8988T (cell line): Measurements from ENCODE around the gene LAMC3.

Experiments
- DNase-seq: peaks from one replicate; pipeline ENCODE4 v3.0.0; 2011

Gene LAMC3

DNA sequence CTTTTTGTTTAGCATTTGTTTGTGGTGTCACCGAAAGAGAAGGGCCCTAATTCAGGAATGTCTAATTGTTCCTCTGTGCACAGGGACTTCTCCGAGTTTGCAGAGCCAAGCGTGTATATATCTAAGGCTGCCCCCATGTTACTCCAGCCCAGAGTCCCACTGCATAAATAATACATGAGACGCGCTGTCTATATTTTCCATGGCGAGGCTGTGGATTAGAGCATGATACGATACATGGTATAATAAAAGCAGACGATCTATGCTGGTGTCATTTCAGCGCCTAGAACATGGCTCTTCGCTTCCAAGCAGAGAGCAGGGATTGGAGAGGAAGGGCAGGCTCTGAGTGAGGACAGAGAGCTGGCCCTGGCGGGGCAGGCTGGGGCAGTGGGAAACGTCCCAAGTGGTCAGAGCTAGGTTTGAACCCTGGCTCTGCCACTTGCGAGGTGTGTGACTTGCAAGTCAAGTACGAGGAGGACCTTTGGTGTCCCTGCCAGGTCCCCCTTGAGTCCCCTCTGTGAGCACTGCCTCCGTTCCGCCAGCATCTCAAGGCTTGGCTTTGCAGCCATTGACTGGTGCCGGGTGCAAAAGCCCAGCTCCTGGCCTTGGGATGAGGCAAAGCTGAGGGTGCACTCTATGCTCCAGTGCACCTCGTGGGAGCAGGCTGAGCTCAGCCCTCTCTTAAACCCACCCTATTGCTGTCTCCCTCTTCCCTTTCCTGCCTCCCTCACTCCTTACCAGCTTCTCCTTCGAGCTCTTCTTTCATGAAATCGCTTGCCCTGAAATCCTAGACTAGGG is 29.2 kb upstream of the LAMC3 start:
- DNase-seq: no peak

DNA sequence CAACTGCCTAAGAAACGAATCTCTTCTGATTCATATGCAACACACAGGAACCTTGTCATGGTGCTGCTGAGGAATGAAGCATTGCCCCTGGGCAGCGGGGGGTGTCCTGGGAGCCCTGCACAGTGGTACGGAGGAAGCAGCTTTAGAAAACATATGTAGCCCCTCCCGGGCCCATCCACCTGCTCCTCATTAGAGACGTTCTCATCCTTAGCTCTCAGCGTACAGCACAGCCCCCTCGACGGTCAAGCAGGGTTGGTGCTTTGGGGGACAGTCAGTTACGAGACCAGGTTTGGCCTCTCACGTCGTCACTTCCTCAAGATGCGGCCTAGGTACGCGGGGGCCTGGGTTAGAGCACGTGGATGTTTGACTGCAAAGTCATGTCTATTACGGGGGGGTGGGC is 28.4 kb upstream of the LAMC3 start:
- no peak for DNase-seq

DNA sequence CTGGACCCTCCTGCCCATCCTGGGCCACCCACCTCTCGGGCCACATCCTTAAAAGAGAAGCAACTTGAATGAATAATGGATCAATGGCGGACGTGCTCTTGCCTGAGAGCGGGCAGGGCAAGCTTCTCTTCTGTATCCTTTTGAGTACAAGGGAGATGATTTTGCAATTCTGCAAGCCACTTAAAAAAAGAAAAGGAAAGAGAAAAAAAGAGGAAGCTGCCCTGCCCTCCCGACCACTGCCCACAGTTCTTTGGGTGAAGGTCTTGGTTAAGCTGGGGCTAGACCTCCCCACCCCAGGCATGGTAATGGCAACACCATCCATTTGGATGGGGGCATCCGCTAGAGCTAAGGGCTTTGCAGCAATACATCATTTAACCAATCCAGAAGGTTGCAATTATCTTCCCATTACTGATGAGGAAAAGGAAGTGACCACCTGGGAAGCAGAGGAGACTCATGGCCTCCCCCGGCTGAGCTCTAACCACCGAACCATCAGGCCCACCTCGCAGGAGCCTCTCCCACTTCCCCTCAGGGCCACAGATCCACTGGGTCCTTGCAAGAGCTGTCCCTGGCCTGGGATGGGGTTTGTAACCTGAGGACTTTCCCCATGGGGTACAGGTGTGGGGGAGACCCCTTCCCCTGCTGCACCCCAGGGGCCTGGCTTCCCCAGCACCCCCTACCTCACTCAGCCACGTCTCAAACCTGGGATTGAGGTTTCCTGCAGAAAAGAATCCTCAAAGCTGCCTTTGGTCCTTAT is 27.8 kb upstream of the LAMC3 start:
- DNase-seq: no peak

DNA sequence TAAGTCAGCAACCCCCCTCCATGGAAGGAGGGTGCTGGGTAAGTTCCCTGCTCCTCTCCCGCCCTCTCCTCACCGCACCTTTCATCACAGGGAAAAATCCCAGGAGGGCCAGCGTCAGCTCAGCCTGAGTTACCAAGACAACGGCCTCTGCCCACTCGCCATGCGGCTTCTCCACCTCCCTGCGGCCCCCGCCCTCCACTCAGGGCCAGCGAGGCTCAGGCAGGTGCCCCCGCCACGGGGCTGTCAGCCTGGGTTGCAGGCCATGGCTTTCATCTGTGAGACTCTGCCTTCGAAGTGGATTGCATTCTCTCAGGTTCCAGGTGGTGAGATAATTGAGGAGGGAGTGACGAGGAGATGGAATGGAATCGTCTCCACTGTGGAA is 27.2 kb upstream of the LAMC3 start:
- no peak for DNase-seq

DNA sequence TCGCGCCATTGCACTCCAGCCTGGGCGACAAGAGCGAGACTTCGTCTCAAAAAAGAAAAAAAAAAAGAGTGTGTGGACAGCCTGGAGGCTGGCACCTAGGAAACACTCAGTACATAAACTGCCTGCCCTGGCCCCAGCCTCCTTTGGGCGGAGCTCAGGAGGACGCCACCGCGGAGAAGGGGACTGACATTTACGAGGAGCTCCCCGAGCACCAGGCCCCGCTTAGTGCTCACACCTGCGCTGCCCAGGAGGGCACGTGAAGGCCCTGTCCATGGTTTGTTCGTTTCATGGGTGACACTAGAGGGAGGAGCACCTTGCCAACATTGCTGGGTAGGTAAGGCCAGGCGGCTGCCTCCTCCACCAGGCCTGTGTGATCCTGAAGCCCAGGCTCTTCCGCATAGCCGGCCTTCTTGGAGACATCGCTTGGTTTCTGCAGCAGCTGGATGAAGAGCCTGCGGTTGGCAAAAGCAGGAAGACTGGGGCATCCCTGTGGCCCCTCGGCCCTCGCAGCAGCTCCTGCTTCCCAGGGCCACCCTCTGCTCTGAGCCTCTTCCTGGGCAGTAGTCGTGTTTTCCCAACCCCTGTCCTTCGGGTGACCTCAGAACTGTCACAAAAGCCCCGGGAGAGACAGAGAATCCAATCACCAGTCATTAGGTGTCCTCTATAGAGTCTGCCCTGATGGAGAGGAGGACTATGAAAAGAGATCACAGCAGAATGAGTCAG is 26.2 kb upstream of the LAMC3 start:
- no peak for DNase-seq

DNA sequence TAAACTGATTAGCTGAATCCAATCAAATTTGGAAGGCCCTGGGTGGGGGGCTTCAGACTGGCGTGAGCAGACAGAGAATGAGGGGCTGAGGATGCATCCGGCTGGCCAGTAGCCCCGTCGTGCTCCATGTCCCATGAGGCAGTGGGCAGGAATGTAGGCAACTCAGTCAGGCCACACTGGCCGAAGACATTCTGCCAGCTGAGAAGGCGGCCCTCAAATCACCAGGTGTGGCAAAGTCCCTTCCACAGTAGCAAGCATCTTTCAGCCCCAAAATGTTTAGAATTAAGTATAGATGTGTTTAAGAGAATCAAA is 25.7 kb upstream of the LAMC3 start:
- DNase-seq: no peak

DNA sequence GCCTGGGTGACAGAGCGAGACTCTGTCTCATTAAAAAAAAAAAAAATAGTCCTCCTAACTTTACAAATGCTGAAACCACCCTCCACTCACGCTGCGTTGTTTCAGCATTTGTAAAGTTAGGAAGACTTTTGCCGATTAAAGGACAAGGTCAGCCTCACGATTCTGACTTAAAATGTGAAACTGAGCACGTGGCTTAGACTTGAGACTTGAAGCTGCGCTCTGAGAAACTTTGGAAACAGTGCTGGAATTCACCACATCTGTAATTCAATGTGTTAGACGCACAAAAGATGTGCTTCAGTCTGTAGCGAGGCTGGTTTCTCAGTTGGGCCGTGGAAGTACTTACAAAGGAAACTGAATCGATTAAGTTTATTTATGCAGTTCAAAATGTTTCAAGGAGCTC is 25.0 kb upstream of the LAMC3 start:
- no peak for DNase-seq

DNA sequence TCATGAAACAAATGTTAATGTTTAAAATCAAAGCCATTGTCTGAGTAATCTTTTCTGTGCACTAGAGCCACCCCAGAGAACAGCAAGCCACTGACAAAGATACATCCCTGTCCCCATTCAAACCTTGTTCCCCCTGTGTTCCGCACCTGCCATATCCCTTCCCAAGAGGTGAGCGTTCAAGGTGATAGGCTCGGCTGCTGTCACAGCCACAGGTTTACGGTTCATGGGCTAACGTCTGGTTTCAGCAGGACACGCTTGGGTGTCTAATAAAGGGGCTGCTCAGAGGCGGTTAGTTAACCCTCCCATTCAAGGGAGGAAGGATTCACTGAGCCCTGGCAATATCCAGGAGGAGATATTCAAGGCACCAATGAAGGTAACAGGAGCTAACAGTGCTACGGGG is 24.5 kb upstream of the LAMC3 start:
- DNase-seq: no peak

DNA sequence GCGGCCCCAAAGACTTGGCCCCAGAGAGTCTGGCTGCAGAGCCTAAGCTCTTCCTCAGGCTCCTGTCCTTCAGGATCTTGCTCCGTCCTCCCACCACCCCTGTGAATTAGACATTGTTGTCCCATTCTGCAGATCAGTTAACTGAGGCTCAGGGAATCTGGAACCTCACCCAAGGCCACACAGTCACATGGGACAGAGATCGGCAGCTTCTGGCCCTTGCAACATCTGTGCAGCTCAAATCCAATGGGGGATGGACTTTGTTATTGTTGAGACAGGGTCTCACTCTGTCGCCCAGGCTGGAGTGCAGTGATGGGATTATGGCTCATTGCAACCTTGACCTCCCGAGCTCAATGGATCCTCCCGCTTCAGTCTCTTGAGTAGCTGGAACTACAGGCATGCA is 23.9 kb upstream of the LAMC3 start:
- no peak for DNase-seq

DNA sequence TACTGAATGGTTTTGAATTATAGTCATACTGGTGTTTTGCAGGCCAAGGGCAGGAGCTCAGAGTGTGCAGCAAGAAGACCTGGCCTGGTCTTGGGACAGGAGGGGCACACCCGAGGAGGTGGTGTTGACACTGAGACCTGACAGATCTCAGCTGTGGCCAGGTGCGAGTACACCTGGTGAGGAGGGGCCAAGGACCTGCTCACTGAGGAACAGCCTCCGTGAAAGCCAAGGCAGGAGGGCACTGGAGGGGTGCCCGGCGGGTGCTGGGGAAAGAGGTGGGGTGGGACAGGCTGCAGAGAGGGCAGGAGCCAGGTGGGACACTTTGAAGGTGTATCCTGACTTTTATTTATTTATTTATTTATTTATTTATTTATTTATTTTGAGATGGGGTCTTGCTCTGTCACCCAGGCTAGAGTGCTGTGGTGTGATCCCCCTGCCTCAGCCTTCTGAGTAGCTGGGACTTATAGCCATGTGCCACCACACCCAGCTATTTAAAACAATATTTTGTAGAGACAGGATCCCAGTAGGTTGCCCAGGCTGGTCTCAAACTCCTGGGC is 23.3 kb upstream of the LAMC3 start:
- no peak for DNase-seq

GRCh38 chr9:130986356-130986965 is 22.5 kb upstream of the LAMC3 start:
- DNase-seq: no peak

DNA sequence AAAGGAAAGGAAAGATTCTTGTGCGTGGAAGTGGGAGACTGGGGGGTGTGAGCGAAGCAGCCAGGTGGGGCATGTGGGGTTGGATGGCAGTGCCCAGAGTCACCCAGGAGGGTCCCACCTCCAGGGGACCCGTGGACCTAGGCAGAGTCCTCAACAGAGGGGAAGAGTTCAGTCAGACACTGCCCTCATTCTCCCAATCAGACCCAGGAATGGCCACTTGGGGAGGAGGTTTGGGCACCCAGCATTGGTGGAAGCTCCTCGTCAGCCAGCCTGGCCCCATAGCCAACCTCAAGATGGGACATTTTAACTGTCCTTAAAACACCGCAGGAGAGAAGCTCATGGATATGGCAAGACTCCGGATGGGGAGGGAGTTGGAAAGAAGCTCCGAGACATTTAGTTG is 21.9 kb upstream of the LAMC3 start:
- no peak for DNase-seq

GRCh38 chr9:130987738-130988399 is 21.1 kb upstream of the LAMC3 start:
- no peak for DNase-seq

- DNase-seq: no peak
Observed at GRCh38 chr9:130988400-130988747, 20.6 kb upstream of the LAMC3 start.

- no peak for DNase-seq
Observed at GRCh38 chr9:130988905-130989304, 20.1 kb upstream of the LAMC3 start.

DNA sequence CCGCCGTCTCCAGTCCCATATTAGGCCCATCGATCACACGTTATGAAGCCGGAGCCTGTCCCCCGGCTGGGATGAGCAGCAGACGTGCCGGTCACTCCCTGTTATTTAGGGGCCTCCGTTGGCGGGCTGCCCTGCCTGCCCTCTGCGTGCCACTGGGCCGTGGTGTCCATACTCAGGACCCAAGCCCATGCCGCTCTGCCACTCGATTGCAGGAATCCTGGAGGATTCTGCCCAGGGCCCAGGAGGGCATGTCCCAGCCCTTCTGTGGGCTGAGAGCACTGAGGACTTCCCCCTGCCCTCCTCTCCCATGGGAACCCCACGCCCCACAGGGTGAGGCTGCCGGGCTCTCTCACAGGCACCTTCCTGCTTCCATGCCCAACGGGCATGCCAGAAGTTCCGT is 19.6 kb upstream of the LAMC3 start:
- DNase-seq: no peak

GRCh38 chr9:130989891-130990290 is 19.1 kb upstream of the LAMC3 start:
- DNase-seq: no peak

DNA sequence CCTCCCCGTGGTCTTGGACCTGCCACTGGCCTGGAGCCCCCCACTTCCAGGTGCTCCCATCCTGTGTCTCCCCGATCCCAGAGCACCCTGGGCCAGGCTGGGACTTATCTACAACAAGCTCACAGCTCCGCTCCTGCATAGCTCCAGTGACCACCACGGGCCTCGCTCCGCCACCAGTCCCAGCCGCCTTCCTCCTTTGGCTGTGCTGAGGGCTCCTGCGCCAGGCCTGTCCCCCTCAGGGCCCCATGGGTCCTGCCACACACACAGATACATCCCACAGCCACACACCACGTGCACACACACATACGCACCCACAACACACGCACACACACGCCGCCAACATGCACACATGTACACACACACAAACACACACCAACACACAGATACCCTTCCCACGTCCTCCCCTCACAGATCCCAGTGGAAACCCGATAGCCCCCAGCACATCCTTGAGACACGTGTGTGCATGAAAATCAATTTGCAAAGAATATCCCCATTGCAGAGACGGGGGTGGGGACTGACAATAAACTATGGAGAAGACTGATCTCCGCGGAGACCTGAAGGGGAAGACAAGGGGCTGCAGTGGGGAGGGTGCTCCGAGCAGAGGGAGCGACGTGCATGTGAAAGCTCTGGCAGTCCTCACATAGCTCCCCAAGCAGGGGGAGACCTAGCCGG is 18.5 kb upstream of the LAMC3 start:
- DNase-seq: no peak

GRCh38 chr9:130990978-130991777 is 17.8 kb upstream of the LAMC3 start:
- DNase-seq: no peak

GRCh38 chr9:130991778-130992681 is 16.9 kb upstream of the LAMC3 start:
- no peak for DNase-seq
